RWPE1 (cell line): ENCODE results near the gene SLC25A25.

Experiments
- CTCF ChIA-PET: fragments of 350-600 bp; sonication (Branson Sonifier 250); formaldehyde crosslinking; extraction: SDS; loops from one replicate; lab custom pipeline; 2021; lab: Yijun Ruan, JAX
- POLR2A ChIA-PET: fragments of 400-600 bp; formaldehyde crosslinking; extraction: SDS; loops from one replicate; lab custom pipeline; 2020; ENCODE audit warnings: antibody characterized with exemption; ENCODE audit not compliant: low non-redundant PET; lab: Yijun Ruan, JAX
- DNase-seq: peaks from one replicate; pipeline ENCODE4 v3.0.0; 2012; ENCODE audit warnings: low spot score
- H3K27ac ChIP-seq: fragments of 450-650 bp; 2 replicates; pipeline ENCODE4 v1.5.1; 2017
- CTCF ChIP-seq: fragments of 450-650 bp; conservative IDR thresholded peaks from 2 replicates; pipeline ENCODE4 v1.5.1; 2017; ENCODE audit warnings: low read depth, mild to moderate bottlenecking

Gene SLC25A25

GRCh38 chr9:128143525-128144238 is 75.7 kb downstream of the SLC25A25 start:
- no peak for DNase-seq
- ChIA-PET CTCF (no interaction called here), POLR2A (no interaction called here)
- TF ChIP-seq CTCF: no peak
- peak overlapping the region; percentile 66 for H3K27ac ChIP-seq

DNA sequence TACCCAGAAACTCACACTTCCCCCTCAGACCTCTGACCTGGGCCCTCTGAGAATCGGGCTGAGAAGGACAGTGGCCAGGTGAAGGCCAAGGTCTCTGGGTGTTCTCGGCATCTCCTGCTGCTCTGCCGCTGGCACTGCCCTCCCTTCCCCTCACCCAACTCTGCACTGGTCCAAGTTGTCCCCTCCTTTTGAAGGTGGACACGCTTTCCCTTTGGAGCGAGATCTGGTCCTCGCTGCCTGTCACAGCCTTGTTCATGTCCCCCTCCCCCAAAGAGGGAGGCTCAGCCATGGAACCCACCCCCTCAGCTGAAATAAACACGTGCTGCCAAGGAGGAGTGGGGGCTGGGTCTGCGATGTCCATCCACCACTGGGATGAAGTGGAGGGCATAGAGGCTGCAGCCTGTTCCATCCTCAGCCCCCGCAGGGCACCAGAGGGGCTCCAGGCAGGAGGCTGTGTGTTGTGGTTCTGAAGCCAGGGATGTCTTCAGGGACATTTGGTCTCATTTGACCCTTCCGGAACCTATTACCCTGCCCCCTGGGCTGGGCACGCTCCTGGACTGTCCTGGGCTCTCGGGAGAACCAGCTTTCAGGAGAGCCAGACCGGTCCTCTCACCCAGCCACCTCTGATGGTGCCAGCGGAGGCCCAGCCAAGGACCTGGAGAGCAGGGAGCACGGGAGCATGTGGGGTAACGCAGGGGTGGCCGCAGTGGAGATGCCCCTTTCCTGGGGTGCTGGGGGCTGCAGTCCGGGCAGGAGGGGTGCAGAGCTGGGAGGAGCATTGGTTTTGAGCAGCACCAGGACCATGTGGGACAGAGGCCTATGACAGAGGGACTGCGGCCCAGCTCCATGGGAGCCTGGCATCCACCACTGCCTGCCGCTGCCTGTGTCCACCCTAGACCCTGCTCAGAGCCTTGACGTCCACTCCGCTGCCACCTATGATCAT is 76.5 kb downstream of the SLC25A25 start:
- no peak for DNase-seq
- ChIA-PET POLR2A (interaction anchor here (1.3 kb wide), 1 partner anchor 16 kb away, joined by 5 read pairs; no protein-coding TSS in a partner anchor), CTCF (interaction anchor here (0.6 to 1.0 kb wide), 2 partner anchors 26 to 27 kb away, joined by 4 to 8 read pairs; no protein-coding TSS in a partner anchor)
- peak overlapping the region; percentile 66 for H3K27ac ChIP-seq
- TF ChIP-seq CTCF: no peak

DNA sequence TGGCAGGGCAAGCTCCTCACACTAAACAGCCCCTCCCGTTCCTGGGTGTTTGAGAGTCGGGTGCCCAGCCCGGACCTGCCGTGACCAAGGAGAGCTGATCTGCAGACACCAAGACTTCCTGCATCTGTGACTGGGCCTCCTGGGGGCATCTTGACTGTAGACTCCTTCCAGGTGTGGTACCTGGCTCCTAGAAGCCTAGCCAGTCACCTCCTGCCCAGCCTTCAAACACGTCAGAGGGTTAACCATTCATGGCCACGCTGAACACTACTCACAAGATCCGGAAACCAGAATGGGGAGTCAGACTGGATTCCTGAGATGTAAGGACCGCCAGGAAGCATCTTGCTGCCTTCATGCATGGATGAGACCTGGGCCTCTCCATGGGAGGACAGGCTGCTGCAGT is 77.5 kb downstream of the SLC25A25 start:
- POLR2A ChIA-PET: interaction anchor here (0.7 to 1.3 kb wide), 3 partner anchors 14 to 17 kb away, joined by 3 to 5 read pairs (median 5); partner anchors contain the start of gene BBLN
- no peak for TF ChIP-seq CTCF
- H3K27ac ChIP-seq: no peak overlapping the region
- CTCF ChIA-PET: interaction anchor here (0.6 to 1.1 kb wide), 3 partner anchors 9 to 28 kb away, joined by 4 to 8 read pairs (median 4); no protein-coding TSS in a partner anchor
- peak; percentile 81 for DNase-seq

- ChIA-PET POLR2A (interaction anchor here (0.7 to 1.3 kb wide), 3 partner anchors 14 to 17 kb away, joined by 3 to 5 read pairs (median 5); partner anchors contain the start of gene BBLN), CTCF (interaction anchor here (1.0 to 1.1 kb wide), 2 partner anchors 9 to 28 kb away, joined by 4 read pairs; no protein-coding TSS in a partner anchor)
- no peak overlapping the region for H3K27ac ChIP-seq
- no peak for TF ChIP-seq CTCF
- DNase-seq: no peak
Observed at GRCh38 chr9:128145951-128146351, 77.9 kb downstream of the SLC25A25 start.

DNA sequence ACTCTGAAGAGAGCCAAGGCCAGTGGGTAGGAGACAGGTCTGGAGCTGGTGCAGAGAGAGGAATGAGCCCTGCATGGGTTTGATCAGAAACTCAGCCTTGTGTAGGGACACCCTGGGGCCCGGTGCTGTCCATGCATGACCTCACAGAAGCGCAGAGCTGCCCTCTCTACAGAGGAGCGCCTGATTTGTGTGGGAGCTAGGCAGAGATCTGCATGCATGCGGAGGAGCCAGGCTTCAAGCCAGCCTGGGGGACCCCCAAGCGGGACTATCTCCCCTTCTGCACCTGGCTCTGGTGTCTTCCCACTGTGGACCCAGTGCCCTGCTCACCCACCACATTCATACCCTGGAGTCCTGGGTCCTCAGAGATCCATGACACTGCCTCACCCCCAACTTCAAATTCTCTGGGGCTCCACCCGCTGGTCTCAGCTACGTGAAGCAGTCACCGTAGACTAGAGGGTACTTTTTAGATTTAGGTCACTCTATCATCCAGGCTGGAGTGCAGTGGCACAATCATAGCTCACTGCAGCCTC is 78.6 kb downstream of the SLC25A25 start:
- H3K27ac ChIP-seq: no peak overlapping the region
- ChIA-PET CTCF (interaction anchor here (0.5 to 1.1 kb wide), 2 partner anchors 10 to 29 kb away, joined by 3 to 4 read pairs; no protein-coding TSS in a partner anchor), POLR2A (no interaction called here)
- no peak for DNase-seq
- no peak for TF ChIP-seq CTCF
